T-helper 1 cell treated with Interleukin-12 subunit alpha and Interleukin-12 subunit beta and Interleukin-4 antibody, amounts not matched to agents 30 ng/mL and 1 ng/mL, for 36 hours (primary cell): ENCODE data around the gene SSUH2. TPM values are rescaled to one million over a fixed set of nuclear protein-coding genes. Genes with fewer than 3 reads are reported as not detected.
"Not testable (repeated sequence)": the region's sequence is repeated elsewhere in the genome, so short reads cannot be mapped to it uniquely, and the experiment has no call there.

Source experiments
- intact Hi-C: fragments of 100-400 bp; cut with micrococcal nuclease; formaldehyde crosslinking; loops from one replicate; pipeline ENCODE4 v1.15.1; 2024
- total RNA-seq: library from RNA; stranded (reverse); gene quantifications from 2 replicates; pipeline ENCODE4 v1.2.3, GENCODE V29; 2022

SSUH2 gene
- 0.07 TPM in 1 of 2 replicates, not detected in the other for total RNA-seq

- intact Hi-C loops, result no loop called here
Measured at GRCh38 chr3:8644748-8645390, at the start of gene SSUH2. SSUH2 (minus strand) TSS chr3:8644798; CDS start chr3:8644758, 40 bp downstream.

- intact Hi-C loops, result not testable (repeated sequence)
Measured at GRCh38 chr3:8691295-8691694, 46.7 kb upstream of the SSUH2 start.

- intact Hi-C loops, result not testable (repeated sequence)
Measured at GRCh38 chr3:8684992-8685391, 40.4 kb upstream of the SSUH2 start.

GRCh38 chr3:8682850-8683574 lies 38.4 kb upstream of the SSUH2 start:
- intact Hi-C loops, result not testable (repeated sequence)

- intact Hi-C loops, result not testable (repeated sequence)
Measured at GRCh38 chr3:8681881-8682538, 37.4 kb upstream of the SSUH2 start.

GRCh38 chr3:8681349-8681748 lies 36.8 kb upstream of the SSUH2 start:
- intact Hi-C loops, result no loop called here

GRCh38 chr3:8679817-8680553 lies 35.4 kb upstream of the SSUH2 start:
- intact Hi-C loops, result not testable (repeated sequence)

- intact Hi-C loops, result no loop called here
Measured at GRCh38 chr3:8678751-8679150, 34.2 kb upstream of the SSUH2 start.

- intact Hi-C loops, result not testable (repeated sequence)
Measured at GRCh38 chr3:8677258-8677657, 32.7 kb upstream of the SSUH2 start.

GRCh38 chr3:8675591-8675990 lies 31.0 kb upstream of the SSUH2 start:
- intact Hi-C loops, result not testable (repeated sequence)

- intact Hi-C loops, result no loop called here
Measured at GRCh38 chr3:8673083-8673737, 28.6 kb upstream of the SSUH2 start.

GRCh38 chr3:8669019-8669418 lies 24.4 kb upstream of the SSUH2 start:
- intact Hi-C loops, result loop anchor here (10.0 kb wide), 1 partner anchor 636 kb away; no protein-coding TSS in a partner anchor

- intact Hi-C loops, result loop anchor here (10.0 kb wide), 1 partner anchor 637 kb away; no protein-coding TSS in a partner anchor
Measured at GRCh38 chr3:8668216-8668615, 23.6 kb upstream of the SSUH2 start.

GRCh38 chr3:8667463-8668091 lies 23.0 kb upstream of the SSUH2 start:
- intact Hi-C loops, result loop anchor here (10.0 kb wide), 1 partner anchor 637 kb away; no protein-coding TSS in a partner anchor

GRCh38 chr3:8665407-8665896 lies 20.9 kb upstream of the SSUH2 start:
- intact Hi-C loops, result loop anchor here (10.0 kb wide), 1 partner anchor 639 kb away; no protein-coding TSS in a partner anchor

GRCh38 chr3:8663177-8664061 lies 18.8 kb upstream of the SSUH2 start:
- intact Hi-C loops, result loop anchor here (10.0 kb wide), 1 partner anchor 641 kb away; no protein-coding TSS in a partner anchor

- intact Hi-C loops, result loop anchor here (10.0 kb wide), 1 partner anchor 642 kb away; no protein-coding TSS in a partner anchor
Measured at GRCh38 chr3:8662594-8662993, 18.0 kb upstream of the SSUH2 start.

GRCh38 chr3:8660175-8661118 lies 15.8 kb upstream of the SSUH2 start:
- intact Hi-C loops, result loop anchor here (10.0 kb wide), 1 partner anchor 644 kb away; no protein-coding TSS in a partner anchor
